ENCODE measurements around the gene ERFL.
"Not testable (repeated sequence)": the region's sequence is repeated elsewhere in the genome, so short reads cannot be mapped to it uniquely, and the experiment has no call there.

ERFL gene

DNA sequence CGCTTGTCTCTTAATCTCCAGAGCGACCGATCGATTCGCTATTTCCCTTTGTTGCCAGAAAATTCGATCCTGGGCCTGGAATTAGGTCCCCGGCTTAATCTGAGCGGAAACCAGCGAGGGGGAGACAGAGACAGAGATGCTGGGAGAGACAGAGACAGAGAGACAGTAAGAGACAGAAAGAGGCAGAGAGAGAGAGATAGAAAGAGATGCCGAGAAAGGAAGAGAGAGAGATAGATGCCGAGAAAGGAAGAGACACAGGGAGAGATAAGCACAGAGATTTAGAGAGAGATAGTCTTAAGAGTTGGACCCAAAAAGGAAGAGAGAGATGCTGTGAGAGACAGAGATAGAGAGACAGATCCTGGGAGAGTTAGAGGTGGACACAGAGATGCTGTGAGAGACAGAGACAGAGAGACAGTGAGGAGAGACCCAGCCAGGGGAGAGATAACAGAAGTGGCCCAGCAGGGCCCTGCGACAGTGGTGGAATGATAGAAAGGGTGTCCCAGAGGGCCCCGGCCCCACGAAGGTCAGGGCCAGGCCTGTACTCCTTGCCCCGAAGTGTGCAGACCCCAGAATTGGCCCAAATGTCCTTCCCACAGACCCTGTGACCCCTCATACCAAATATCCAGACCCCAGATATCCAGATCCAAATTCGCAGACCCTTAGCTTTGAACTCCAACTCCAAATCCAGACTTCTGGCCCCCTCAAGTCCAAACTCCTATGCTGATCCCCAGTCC, 1.3 kb downstream of the ERFL start:
- DNase-seq = peak; percentile 64

DNA sequence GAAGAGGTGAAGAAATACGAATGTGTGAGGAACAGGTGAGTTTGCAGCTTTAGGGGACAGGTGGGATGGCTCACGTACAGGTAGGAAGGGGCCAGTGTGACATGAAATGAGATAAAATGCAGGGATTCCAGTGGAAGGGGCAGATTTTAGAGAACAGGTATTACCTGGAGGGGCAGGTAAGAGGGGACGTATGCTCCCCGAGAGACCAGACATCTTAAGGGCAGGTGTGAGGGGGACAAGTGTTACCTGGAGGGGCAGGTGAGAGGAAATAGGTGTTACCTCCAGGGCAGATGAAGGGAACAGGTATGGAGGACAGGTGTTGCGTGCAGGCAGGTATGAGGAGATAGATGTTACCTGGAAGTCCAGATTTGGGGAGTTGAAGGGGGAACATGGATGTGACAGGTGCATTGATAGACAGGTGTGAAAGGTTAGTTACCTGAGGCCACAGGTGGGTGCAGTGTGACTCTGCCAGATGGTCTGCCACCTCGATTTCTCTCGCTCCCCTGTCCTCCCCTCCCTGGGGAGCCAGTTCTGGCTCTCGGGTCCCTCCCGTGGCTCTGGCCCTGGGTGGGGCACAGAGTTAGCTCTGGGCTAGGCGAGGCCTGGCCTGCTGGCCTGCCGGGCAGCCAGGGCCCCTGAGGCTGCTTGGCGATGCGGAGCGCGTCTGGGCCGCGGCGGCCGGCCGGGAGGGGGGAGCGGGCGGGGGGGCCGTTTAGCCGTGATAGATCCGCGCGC, 2.1 kb downstream of the ERFL start:
- DNase-seq = no peak

DNA sequence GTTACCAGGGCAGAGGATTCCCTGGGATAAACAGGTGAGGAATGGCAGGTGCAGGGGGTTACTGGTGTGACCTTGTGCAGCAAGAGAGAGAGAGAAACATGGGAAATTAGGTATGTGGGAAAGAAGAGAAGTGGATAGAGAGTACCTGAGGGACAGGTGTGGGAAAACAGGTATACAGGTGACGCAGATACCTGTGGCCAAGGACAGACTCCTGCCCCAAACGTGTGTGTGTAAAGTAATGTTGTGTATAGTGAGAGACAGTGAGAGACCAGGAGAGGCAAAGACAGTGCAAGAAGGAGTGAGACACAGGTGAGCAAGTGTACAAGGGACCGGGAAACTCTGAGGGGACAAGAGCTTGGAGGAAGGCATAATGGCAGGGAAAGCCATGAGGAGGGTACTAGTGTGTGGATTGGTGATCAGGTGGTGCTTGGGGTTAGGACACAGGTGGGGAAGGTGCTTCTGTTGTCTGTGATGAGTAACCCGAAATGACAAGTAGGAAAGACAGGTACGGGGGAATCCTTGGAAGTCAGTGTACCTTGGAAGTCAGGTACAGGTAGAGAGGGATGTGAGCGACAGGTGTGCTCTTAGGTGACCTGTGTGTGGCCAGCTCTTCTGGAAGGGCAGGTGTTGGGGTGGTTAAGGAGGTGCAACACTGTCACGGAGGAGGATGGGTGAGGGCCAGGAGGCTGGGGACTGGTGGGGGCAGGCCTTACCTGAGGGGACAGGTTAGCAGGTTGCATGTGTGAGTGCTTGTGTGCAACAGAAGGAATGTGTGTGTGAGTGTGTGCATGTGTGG, 2.8 kb downstream of the ERFL start:
- DNase-seq = no peak

DNA sequence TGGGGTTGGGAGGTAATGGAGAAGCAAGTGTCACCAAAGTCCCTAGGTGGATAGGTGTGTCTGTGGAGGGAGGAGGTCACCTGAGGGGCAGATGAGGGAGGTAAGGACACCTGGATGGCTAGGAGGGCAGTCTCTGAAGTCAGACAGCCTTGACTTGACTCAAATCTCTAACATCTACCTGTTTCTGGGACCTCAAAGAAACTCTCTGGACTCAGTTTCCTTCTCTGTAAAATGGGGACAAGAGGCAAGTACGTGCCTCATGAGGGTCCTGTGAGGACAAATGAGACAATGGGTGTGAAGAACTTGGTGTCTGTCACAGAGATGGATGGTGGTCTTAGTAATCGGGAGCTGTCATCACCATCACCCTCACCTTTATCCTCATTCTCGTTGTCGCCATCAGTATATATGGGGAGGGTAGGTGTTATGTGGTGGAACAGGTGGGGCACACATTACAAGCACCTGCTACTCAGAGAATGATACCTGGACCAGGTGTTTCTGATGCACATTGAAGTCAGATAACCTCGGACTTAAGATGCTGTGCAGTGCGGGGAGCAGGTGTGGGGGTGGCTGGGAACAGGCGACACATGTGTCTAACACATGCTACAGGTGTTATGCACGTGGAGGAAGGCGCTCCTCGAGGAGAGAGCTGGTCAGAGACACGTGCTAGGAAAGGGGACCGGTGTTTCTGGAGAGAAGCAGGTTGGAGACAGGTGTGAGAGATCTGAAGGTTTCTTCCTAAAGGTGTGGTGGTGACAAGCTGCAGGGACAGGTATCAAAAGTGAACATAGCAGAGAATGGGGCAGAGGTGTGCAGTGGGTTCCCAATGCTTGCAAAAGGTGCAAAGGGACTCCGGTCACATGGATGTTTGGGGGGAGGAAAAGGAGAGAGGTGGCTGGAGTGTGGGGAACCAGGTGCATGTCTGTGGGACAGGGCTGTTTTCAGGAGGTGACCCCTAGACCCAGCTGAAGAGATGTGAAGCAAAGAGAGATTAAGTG, 3.8 kb downstream of the ERFL start:
- no peak for DNase-seq

DNA sequence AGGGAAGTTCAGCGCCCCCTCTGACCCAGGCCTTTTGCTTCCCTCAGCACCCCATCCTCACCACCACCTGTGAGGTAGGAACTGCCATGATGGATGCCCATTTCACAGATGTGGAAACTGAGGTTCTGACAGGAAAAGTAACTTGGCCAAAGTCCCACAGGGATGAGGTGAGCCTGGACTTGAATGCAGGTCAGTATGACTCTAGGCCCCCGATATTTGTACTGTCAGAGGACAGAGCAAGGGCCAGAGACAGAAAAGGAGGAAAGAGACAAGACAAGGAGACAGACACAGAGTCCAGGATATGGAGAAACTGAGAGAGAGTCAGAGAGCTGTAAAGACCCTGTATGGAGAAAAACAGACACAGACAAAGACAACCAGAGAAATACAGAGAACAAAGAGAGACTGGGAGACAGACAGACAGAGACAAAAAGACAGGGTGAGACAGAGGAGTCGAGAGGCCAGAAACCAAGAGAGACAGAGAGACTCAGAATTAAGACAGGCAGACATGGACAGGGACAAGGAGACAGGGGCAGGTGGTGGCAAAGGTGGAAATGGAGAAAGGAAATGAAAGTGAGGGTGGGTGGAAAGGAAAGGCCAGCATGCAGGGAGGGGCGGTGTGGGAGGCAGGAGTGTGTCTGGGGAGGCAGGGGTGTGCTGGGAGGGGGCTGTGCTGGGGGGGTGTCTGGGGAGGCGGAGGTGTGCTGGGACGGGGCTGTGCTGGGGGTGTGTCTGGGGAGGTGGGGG, 5.0 kb downstream of the ERFL start:
- peak; percentile 5 for DNase-seq

DNA sequence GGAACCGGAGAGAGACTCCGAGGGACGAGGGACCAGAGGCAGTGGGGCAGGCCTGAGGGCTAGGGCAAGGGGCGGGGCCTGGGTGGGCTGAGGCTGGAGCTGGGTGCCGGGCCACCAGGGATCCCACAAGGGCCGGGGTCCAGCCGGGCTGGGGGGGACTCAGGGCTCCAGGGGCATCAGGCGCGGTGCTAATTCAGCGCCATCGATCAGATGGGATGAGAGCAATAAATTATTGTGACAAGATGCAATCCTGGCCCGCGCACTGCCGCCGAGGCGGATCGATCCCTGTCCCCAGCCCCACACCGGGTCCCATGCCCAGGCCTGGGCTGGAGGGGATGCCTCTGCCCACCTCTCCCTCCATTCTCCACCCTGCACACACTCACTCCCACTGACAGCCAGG, 5.7 kb downstream of the ERFL start:
- peak; percentile 19 for DNase-seq

DNA sequence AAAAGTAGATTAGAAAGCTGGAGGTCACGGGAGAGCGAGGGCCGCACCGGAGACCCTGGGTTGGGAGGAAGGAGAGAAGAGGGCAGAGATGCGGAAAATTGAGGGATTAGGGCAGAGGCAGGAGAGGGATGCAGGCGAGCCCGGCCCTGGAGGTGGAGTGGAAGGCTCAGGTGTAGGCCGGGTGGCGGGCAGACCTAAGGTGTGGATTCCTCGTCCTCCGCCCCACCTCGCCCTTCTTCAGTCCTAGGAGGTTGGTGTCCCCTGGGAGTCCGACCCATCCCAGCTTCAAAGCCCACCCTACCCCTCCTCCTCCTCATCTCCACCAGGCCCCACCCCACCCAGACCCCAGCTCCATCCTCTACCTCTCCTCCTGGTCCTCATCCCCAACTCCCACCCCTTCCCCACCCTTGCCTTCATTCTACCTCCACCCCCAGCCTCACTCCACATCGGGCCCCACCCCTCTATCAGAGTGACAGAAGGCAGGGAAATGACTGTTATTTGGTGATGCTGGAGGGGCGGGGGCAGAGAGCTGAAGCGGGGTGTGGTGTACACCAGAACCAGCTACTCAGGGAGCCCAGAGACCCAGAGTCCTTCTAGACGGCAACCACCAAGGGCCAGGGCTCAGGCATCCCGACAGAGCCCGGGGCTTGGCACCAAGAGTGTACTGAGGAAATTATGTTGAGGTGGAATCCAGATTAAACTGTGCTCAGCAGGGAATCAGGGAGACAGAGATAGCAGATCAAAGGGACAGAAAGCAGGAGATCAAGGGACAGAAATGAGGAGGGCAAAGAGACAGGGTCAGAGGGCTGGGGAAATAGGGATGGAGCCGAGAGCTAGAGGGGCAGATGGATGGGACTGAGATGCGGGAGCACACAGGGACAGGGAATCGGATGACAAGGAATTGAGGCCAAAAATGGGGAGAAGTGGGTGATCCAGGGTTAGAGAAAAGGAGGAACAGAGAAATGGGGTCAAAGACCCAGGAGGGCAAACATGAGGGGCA, 6.4 kb downstream of the ERFL start:
- DNase-seq = peak; percentile 5

DNA sequence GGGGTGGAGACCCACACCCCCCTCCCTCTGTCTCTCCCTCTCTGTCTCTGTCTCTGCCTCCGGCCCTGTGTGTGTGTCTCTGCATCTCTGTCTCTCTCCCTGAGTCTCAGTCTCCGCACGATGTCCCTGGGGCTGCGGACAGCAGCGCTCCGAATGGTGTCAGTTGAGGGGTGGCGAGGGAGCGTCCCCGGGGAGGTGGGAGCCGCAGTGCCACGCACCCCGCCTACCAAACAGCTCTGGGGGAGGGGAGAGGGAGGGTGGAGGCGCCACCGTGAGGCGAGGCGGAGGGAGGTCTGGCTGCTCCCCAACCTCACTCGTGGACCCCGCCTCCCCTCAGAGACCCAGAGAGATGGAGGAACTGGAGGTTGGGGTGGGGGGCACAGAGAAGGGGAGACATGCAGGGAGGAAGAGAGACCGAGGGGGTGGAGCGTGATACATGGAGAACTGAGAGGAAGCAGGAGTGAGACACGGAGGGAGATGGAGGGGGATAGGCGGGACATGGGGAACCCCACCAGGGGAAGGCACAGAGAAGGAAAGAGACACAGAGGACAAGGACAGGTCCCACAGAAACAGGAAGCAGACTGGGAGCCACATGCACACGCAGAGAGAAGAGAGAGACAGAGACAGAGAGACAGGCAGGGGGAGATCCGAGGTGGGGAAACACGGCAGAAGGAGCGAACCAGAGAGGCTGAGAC, 7.2 kb downstream of the ERFL start:
- peak; percentile 10 for DNase-seq

DNA sequence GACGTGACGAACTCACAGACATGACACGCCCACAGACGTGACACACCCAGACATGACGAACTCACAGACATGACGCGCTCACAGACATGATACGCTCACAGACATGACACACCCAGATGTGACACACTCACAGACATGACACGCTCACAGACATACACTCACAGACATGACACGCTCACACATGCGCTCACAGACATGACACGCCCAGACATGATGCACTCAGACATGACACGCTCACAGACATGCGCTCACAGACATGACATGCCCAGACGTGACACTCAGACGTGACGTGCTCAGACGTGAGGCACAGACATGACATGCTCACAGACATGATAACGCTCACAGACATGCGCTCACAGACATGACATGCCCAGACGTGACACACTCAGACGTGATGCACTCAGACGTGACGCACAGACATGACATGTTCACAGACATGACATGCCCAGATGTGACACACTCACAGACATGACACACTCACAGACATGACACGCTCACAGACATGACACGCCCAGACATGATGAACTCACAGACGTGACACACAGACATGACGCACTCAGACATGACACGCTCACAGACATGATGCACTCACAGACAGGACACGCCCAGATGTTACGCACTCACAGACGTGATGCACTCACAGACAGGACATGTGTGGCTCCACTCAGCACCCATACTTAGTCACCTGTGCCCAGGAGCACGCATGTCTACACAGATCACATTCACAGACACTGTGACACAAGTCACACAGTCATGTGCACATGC, 8.1 kb downstream of the ERFL start:
- DNase-seq = peak; percentile 6

DNA sequence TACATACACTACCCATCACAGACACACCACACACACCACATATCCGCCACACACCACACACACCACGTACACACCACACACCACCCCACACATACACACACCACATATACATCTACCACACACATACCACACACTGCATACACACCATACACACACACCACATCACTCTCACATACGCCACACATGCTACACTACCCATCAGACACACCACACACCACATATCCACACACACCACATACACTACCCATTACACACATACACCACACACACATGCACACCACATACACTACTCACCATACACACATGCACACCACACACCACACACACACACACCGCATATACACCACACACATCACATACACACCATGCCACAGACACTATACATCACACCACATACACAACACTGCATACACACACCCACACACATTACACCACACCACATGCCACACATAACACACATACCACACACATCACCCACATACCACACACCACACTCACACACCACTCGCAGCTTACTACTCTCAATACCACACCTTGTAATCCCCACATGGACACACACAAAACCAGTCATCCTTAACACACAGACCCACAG, 9.5 kb downstream of the ERFL start:
- no peak for DNase-seq

DNA sequence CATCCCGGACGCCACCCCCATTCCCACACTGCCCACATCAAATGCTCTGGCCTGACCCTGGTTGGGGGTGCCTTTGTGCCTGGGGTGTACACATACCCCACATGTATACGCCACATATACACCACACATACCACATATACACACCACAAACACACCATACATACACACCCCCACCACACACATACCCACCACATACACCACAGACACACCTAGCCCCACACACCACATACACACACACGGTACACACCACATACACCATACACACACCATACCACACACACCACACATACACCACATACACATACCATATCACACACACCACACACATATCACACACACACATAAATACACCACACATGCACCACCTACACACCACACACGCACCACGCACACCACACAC, 10.2 kb downstream of the ERFL start:
- DNase-seq = no peak

DNA sequence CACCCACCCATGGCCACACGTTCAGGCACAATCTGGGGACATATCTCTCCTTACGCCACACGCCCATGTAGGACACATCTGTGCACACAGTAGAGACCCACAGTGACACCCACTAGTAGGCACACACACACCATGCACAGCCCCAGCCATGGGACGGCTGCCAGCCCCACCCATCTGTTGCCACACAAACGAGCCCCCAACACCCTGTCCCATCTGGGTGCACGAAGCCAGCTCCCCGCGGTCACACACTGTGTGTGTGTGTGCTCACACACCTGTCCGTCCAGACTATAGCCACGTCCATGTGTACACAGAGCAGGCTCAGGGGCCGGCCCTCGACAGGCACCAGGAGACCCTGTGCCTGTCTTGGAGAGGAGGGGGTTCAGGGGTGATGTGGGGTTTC, 10.6 kb downstream of the ERFL start:
- peak; percentile 4 for DNase-seq

DNA sequence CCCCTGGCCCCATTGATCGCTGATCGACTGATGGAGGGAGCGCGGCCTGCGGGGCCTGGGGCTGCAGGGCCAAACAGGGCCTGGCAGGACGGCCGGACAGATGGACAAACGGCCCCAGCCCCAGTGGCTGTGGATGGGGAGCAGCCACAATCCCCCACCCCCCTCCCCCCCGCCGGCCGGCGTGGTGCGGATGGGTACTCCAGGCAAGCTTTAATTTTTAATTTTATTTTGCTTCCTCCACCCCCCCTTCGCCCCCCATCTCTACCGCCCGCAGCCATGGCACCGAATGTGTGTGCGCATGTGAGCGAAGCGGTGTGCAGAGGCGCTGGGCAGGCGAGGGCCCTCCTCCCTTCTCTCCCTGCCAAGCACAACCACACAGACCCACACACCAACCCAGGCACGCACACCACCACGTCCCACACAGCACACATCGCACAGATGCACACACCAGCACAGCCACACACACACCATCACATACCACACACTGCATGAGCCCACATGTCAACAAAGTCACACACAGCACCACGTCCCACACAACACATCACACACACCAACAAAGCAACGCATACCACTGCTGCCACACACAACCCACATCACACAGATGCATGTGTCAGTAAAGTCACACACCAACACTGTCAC, 12.4 kb downstream of the ERFL start:
- peak; percentile 3 for DNase-seq

DNA sequence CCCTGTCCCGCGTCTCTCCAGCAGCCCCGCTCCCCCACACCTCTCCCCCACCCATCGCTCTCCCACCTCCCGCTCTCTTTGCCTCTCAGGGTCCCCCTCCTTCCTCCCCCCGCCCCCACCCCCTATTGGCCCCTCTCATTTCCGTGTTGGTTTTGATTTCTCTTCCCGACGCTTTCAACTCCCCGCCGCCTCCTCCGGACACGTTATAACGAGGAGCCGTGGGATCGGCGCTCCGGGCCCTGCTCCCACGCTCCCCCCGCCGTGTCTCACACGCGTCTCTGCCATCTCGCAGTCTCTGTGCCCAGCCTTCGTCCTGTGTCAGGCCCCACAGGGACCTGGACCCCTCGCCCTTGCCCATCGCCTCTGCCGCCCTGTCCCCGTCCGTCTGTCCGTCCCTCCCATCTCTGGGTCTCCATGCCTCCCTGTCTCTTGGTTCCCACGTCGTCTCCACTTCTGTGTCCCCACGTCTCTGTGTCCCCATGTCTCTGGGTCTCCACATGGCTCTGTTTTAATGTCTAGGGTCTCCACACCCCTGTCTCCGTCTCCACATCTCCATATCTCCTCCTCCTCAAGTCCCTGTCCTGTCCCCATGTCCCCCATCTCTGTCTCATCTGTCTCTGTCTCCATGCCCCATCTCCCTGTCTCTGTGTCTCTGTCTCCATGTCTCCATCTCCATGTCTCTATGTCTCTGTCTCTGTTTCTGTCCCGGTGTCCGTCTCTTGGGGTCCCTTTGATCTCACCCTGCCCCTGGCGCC, 13.1 kb downstream of the ERFL start:
- DNase-seq = peak; percentile 10

DNA sequence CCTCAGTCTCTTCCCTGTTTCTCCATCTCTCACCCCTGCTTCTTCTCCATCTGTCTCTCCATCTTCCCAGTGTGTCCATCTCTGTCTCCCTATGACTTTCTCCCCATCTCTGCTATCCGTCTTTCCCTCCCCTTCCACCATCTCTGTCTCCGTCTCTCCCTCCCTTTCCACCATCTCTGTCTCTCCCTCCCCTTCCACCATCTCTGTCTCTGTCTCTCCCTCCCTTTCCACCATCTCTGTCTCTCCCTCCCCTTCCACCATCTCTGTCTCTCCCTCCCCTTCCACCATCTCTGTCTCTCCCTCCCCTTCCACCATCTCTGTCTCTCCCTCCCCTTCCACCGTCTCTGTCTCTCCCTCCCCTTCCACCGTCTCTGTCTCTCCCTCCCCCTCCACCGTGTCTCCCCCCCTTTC, 13.8 kb downstream of the ERFL start:
- not testable (repeated sequence) for DNase-seq

DNA sequence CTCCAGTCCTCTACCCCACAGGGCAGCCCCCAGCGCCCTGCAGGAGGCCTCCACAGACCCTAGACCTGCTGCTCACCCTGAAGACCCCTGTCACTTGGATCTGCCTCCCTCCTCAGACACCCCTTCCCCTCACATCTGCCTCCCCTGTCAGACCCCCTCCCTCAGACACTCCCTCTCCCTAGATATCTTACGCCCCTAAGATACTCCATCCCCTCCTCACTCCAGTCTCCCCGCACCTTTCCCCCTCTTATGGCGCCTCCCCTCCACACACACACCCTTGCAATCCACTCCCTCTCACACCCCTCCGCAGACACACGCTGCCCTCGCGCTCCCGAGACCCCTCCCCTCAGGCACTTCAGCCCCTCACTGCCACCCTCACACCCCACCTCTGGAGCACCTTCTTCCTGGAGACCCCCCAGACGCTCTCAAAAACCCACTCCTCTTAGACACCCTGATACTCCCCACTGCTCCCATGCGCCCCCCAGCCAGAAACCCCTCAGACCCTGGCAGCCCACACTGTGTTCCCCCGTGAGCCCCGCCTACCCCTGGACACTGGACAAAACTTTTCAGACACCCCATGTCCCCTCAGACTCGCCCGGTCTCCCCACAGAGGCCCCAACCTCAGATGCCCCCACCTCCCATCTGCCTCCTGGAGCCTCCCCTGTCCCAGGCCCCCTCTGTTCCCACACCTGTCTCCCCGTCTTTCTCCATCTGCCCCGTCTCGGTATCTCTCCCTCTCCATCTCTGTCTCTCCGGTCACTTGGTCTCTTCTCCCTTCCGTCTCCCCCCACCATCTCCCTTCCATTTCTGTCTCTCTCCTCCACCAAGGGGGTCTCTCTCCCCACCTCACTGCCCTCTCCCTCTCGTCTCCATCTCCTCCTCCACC, 14.5 kb downstream of the ERFL start:
- DNase-seq = peak; percentile 13

Data from eye (tissue), 1 donor.